CD4-positive, alpha-beta memory T cell (primary cell): ENCODE results near the gene COL5A1. TPM values are rescaled to one million over a fixed set of nuclear protein-coding genes. Genes with fewer than 3 reads are reported as not detected.

Experiments
- CTCF ChIA-PET: fragments of 350-600 bp; sonication (Branson Sonifier 250); formaldehyde crosslinking; loops from one replicate; lab custom pipeline; 2021; ENCODE audit warnings: inconsistent platforms; ENCODE audit not compliant: partially characterized antibody; lab: Charles Lee
- POLR2A ChIA-PET: fragments of 350-600 bp; sonication (Branson Sonifier 250); formaldehyde crosslinking; loops from one replicate; lab custom pipeline; 2021; ENCODE audit not compliant: partially characterized antibody; lab: Charles Lee
- DNase-seq, 5 donors: peaks; one replicate each; pipeline versions ENCODE4 v3.0.0 to v3.0.0-alpha.2; 2020 to 2022; ENCODE audit warnings: mixed read lengths in 1 of 5
- H3K27ac ChIP-seq: one replicate; pipeline ENCODE4 v1.7.0; 2013; ENCODE audit warnings: low read depth, low read length
- H3K27me3 ChIP-seq: 2 replicates; pipeline ENCODE4 v1.7.0; 2013; ENCODE audit warnings: mild to moderate bottlenecking, low read length, moderate library complexity; ENCODE audit not compliant: insufficient read depth
- H3K36me3 ChIP-seq: 2 replicates; pipeline ENCODE4 v1.7.0; 2013; ENCODE audit warnings: mild to moderate bottlenecking, low read length, moderate library complexity; ENCODE audit not compliant: insufficient read depth
- H3K4me1 ChIP-seq: 2 replicates; pipeline ENCODE4 v1.7.0; 2013; ENCODE audit warnings: mild to moderate bottlenecking, low read length, moderate library complexity; ENCODE audit not compliant: insufficient read depth
- H3K4me3 ChIP-seq, 2 donors: one replicate each; pipeline ENCODE4 v1.7.0; 2013; ENCODE audit warnings: low read length in 2 of 2, mild to moderate bottlenecking in 1 of 2
- H3K9me3 ChIP-seq, 2 donors: one replicate each; pipeline ENCODE4 v1.7.0; 2013; ENCODE audit warnings: low read length in 2 of 2, control low read depth in 1 of 2; ENCODE audit not compliant: control insufficient read depth in 1 of 2
- H3K27ac Mint-ChIP-seq, 7 donors: one replicate each; pipeline ENCODE4 v1.8.0; 2020 to 2021; ENCODE audit warnings: mixed read lengths in 7 of 7, mild to moderate bottlenecking in 6 of 7, inconsistent platforms in 3 of 7, moderate library complexity in 3 of 7
- H3K27me3 Mint-ChIP-seq, 2 donors: one replicate each; pipeline ENCODE4 v1.8.0; 2020 to 2021; ENCODE audit warnings: mixed read lengths in 2 of 2
- H3K36me3 Mint-ChIP-seq, 2 donors: one replicate each; pipeline ENCODE4 v1.8.0; 2020 to 2021; ENCODE audit warnings: mixed read lengths in 2 of 2, inconsistent platforms in 1 of 2, mild to moderate bottlenecking in 1 of 2
- H3K4me1 Mint-ChIP-seq, 4 donors: one replicate each; pipeline ENCODE4 v1.8.0; 2020 to 2021; ENCODE audit warnings: mixed read lengths in 4 of 4, mild to moderate bottlenecking in 1 of 4
- H3K4me3 Mint-ChIP-seq, 8 donors: one replicate each; pipeline ENCODE4 v1.8.0; 2020 to 2021; ENCODE audit warnings: mixed read lengths in 8 of 8, mild to moderate bottlenecking in 7 of 8, moderate library complexity in 6 of 8, inconsistent platforms in 3 of 8
- H3K9me3 Mint-ChIP-seq, 8 donors: one replicate each; pipeline ENCODE4 v1.8.0; 2020 to 2021; ENCODE audit warnings: mixed read lengths in 8 of 8, mild to moderate bottlenecking in 5 of 8, inconsistent platforms in 3 of 8, moderate library complexity in 1 of 8
- intact Hi-C: fragments of 100-400 bp; cut with micrococcal nuclease; formaldehyde crosslinking; loops from one replicate; pipeline ENCODE4 v1.15.1; 2023
- polyA plus RNA-seq, 2 donors: library from polyadenylated mRNA; unstranded; fragments of 300-500 nt; fragmentation: Illumina TruSeq; gene quantifications; one replicate each; pipeline ENCODE4 v1.2.3, GENCODE V29; 2021
- total RNA-seq, 2 experiments: library from RNA; stranded (reverse); gene quantifications; one replicate each; pipeline ENCODE4 v1.2.3, GENCODE V29; 2021

COL5A1 gene
- total and polyA plus RNA-seq, 4 experiments from 2014 or later, result 0.36 to 1.6 (median 1.5) TPM; not detected in 1

DNA sequence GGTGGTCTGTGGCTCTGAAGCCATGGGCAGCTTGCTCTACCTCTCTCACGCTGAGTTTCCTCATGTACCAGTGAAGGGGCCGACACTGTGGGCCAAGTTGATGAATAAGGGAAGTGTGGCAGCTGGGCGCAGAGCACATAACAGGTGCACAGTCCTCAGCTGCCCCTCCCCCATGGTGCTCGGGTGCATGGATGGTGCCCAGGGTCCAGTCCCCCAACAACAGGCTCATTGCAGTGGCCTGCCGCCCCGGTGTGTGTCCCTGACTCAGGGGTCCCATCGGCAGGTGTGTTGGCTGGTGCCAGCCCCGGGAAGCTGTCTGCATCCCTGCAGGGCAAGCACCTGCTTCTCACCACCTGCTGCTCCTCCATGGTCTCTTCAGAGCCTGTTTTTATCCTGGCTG lies 36.6 kb downstream of the COL5A1 start:
- no peaks in the 10 kb centered on the region for H3K4me1 ChIP-seq
- H3K27ac ChIP-seq, result no peak overlapping the region
- DNase-seq, result no peak
- no peaks in the 10 kb centered on the region for H3K9me3 ChIP-seq
- intact Hi-C loops, result no loop called here
- Mint-ChIP-seq H3K27ac (no peak overlapping the region), H3K36me3 (no peaks in the 10 kb centered on the region), H3K4me1 (no peaks in the 10 kb centered on the region), H3K4me3 (no peak overlapping the region), H3K27me3 (peaks cover 0 to 2% of the 10 kb centered on the region in 2 donors), H3K9me3 (peaks cover 0 to 19% (median 9%) of the 10 kb centered on the region in 8 donors)
- H3K36me3 ChIP-seq, result no peaks in the 10 kb centered on the region
- no peak overlapping the region for H3K4me3 ChIP-seq
- POLR2A ChIA-PET, result no interaction called here
- CTCF ChIA-PET, result no interaction called here
- no peaks in the 10 kb centered on the region for H3K27me3 ChIP-seq

- Mint-ChIP-seq H3K27me3 (peaks cover 0 to 2% of the 10 kb centered on the region in 2 donors), H3K9me3 (peaks cover 0 to 19% (median 9%) of the 10 kb centered on the region in 8 donors), H3K4me3 (no peak overlapping the region), H3K36me3 (no peaks in the 10 kb centered on the region), H3K27ac (no peak overlapping the region), H3K4me1 (no peaks in the 10 kb centered on the region)
- CTCF ChIA-PET, result no interaction called here
- intact Hi-C loops, result no loop called here
- no peak overlapping the region for H3K4me3 ChIP-seq
- no peak overlapping the region for H3K27ac ChIP-seq
- no peaks in the 10 kb centered on the region for H3K27me3 ChIP-seq
- no peaks in the 10 kb centered on the region for H3K4me1 ChIP-seq
- POLR2A ChIA-PET, result no interaction called here
- no peak for DNase-seq
- H3K36me3 ChIP-seq, result no peaks in the 10 kb centered on the region
- H3K9me3 ChIP-seq, result no peaks in the 10 kb centered on the region
These were observed 37.3 kb downstream of the COL5A1 start for GRCh38 chr9:134678666-134679443.

- ChIA-PET CTCF (no interaction called here), POLR2A (no interaction called here)
- no peak overlapping the region for H3K27ac Mint-ChIP-seq
- Histone ChIP-seq H3K27me3 (no peaks in the 10 kb centered on the region), H3K27ac (no peak overlapping the region), H3K9me3 (no peaks in the 10 kb centered on the region), H3K4me1 (no peaks in the 10 kb centered on the region), H3K4me3 (no peak overlapping the region), H3K36me3 (no peaks in the 10 kb centered on the region)
- no peaks in the 10 kb centered on the region for H3K27me3 Mint-ChIP-seq
- no peaks in the 10 kb centered on the region for H3K4me1 Mint-ChIP-seq
- H3K36me3 Mint-ChIP-seq, result no peaks in the 10 kb centered on the region
- no peak overlapping the region for H3K4me3 Mint-ChIP-seq
- DNase-seq, result no peak
- peaks cover 0 to 16% (median 8%) of the 10 kb centered on the region in 8 donors for H3K9me3 Mint-ChIP-seq
- intact Hi-C loops, result no loop called here
These were observed 38.2 kb downstream of the COL5A1 start for GRCh38 chr9:134679616-134680392.

DNA sequence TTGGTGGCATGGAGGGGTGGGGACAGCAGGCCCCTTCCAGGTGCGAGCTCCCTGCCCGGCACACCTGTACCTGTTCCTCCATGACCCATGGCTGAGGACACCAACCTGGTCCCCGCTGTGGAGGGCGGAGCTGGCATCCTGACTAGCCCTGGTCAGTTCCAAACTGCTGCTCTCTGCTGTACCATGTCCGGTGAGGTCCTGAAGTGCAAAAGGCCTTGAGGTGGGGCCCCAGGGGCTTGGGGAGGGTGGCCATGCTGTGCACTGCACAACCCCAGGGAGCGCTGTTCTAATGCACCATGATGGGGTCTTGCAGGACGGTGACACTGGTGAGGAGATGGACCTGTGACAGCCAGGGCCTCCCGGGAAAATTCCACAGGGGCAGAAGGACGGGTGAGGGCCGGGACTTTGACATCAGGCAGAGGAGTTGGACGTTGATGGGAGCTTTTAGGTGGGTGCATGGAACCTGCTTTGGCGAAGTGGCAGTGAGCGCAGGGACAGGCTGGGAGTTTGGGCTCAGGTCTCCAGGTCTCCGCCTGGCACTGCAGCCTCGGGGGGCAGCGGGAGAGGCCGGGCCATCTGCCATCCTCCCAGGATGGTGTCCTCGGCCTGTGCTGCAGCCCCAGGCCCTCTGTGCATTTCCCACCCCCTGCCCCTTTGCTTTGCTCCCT lies 38.9 kb downstream of the COL5A1 start:
- Mint-ChIP-seq H3K9me3 (peaks cover 0 to 12% (median 5%) of the 10 kb centered on the region in 8 donors), H3K36me3 (no peaks in the 10 kb centered on the region), H3K27me3 (no peaks in the 10 kb centered on the region), H3K4me3 (no peak overlapping the region), H3K27ac (no peak overlapping the region), H3K4me1 (no peaks in the 10 kb centered on the region)
- Histone ChIP-seq H3K4me1 (no peaks in the 10 kb centered on the region), H3K27ac (no peak overlapping the region), H3K9me3 (no peaks in the 10 kb centered on the region), H3K36me3 (no peaks in the 10 kb centered on the region), H3K4me3 (no peak overlapping the region), H3K27me3 (no peaks in the 10 kb centered on the region)
- ChIA-PET POLR2A (no interaction called here), CTCF (no interaction called here)
- no peak for DNase-seq
- intact Hi-C loops, result no loop called here

DNA sequence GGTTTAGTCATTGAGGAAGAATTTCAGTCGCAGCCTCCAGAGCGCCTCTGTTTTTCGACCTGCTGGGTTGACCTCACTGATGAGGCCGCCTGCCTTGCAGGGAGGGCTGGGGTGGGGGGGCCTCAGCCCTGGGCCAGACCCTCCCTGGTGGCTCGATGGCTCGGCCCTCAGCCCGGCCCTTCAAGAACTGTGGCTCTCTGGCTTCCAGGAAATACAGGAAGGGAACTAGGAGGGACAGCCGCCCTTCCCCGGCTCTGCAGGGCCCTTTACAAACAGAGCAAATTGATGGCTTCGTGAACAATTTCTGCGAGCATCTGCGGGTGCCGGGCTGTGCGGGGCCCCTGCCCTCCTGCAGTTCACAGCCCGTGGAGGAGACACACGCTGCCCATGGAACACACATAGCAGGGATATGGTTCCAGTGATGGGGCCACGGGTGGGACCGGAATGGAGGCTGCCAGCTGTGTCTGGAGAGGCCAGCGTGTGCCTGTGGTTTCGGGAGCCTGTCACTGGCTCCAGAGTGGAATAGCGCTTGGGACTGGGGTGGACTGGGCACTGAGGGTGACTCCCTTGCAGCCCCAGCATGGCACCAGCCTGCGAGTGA lies 39.6 kb downstream of the COL5A1 start:
- Histone ChIP-seq H3K4me1 (no peaks in the 10 kb centered on the region), H3K9me3 (no peaks in the 10 kb centered on the region), H3K27ac (no peak overlapping the region), H3K27me3 (no peaks in the 10 kb centered on the region), H3K4me3 (no peak overlapping the region), H3K36me3 (no peaks in the 10 kb centered on the region)
- H3K36me3 Mint-ChIP-seq, result no peaks in the 10 kb centered on the region
- intact Hi-C loops, result no loop called here
- H3K9me3 Mint-ChIP-seq, result peaks cover 0 to 8% (median 4%) of the 10 kb centered on the region in 8 donors
- H3K4me3 Mint-ChIP-seq, result no peak overlapping the region
- DNase-seq, result no peak
- no peaks in the 10 kb centered on the region for H3K27me3 Mint-ChIP-seq
- ChIA-PET CTCF (no interaction called here), POLR2A (no interaction called here)
- H3K4me1 Mint-ChIP-seq, result no peaks in the 10 kb centered on the region
- no peak overlapping the region for H3K27ac Mint-ChIP-seq

GRCh38 chr9:134682026-134682425 lies 40.4 kb downstream of the COL5A1 start:
- H3K27ac ChIP-seq, result no peak overlapping the region
- ChIA-PET CTCF (no interaction called here), POLR2A (no interaction called here)
- H3K36me3 Mint-ChIP-seq, result no peaks in the 10 kb centered on the region
- no peak overlapping the region for H3K27ac Mint-ChIP-seq
- no peaks in the 10 kb centered on the region for H3K4me1 ChIP-seq
- no peak overlapping the region for H3K4me3 ChIP-seq
- H3K4me3 Mint-ChIP-seq, result no peak overlapping the region
- peaks cover 0 to 2% (median 0%) of the 10 kb centered on the region in 8 donors for H3K9me3 Mint-ChIP-seq
- DNase-seq, result no peak
- H3K36me3 ChIP-seq, result no peaks in the 10 kb centered on the region
- H3K27me3 Mint-ChIP-seq, result no peaks in the 10 kb centered on the region
- no peaks in the 10 kb centered on the region for H3K4me1 Mint-ChIP-seq
- H3K27me3 ChIP-seq, result no peaks in the 10 kb centered on the region
- H3K9me3 ChIP-seq, result no peaks in the 10 kb centered on the region
- intact Hi-C loops, result no loop called here
